Heart left ventricle (tissue), 13 donors: ENCODE measurements around the gene CTNND2.

Experiments used
- POLR2A ChIP-seq, 2 donors: fragments of 450-650 bp; IDR thresholded peaks; one replicate each; pipeline ENCODE4 v1.6.1; 2017; ENCODE audit warnings: antibody characterized with exemption in 2 of 2, mild to moderate bottlenecking in 2 of 2, moderate library complexity in 2 of 2
- TF ChIP-seq, protein P1 (sequence below), 12 donors: fragments of 200-600 bp; sonication (generic) in 4 of 12; IDR thresholded peaks; one replicate each; pipeline versions ENCODE4 v1.5.0 to v1.8.0; 2018 to 2022; ENCODE audit warnings: antibody characterized with exemption in 12 of 12, mild to moderate bottlenecking in 5 of 12
- donor health status: ischemic (EF 13 %, LVEDD 7.1; RV severe dilation, severe dysfunction).
- donor health status: DM: no; HTN: yes; CAD: no.
- donor health status: DM: no; HTN: no; CAD: no.
- donor health status: ischemic (EF 25% LVEDD 6.9; RV normal size, moderate dysfunction).
- donor health status: ischemic (EF 25% LVEDD 5.7; RV mildly dilated, moderate dysfunction).
- donor health status: ischemic (EF 35%, LVEDD 5.7; RV mildly dilated, moderate dysfunction).
- donor health status: nonischemic (EF 11% LVEDD 7.7; RV severe dilation, severe dysfunction).
- donor health status: DM: yes; HTN: yes; CAD: no.
- donor health status: PGD.
- donor health status: ischemic (EF 29% LVEDD 5.4; RV normal size, mild dysfunction).
- donor health status: nonischemic (EF 23%, LVEDD 6.1; RV moderate dilation, normal function).

- TF ChIP-seq, protein P1, sequence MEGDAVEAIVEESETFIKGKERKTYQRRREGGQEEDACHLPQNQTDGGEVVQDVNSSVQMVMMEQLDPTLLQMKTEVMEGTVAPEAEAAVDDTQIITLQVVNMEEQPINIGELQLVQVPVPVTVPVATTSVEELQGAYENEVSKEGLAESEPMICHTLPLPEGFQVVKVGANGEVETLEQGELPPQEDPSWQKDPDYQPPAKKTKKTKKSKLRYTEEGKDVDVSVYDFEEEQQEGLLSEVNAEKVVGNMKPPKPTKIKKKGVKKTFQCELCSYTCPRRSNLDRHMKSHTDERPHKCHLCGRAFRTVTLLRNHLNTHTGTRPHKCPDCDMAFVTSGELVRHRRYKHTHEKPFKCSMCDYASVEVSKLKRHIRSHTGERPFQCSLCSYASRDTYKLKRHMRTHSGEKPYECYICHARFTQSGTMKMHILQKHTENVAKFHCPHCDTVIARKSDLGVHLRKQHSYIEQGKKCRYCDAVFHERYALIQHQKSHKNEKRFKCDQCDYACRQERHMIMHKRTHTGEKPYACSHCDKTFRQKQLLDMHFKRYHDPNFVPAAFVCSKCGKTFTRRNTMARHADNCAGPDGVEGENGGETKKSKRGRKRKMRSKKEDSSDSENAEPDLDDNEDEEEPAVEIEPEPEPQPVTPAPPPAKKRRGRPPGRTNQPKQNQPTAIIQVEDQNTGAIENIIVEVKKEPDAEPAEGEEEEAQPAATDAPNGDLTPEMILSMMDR (IDR thresholded peaks at IDR 0.05): no peak
- no peak for TF ChIP-seq POLR2A (IDR thresholded peaks at IDR 0.05)
These were observed 94.8 kb downstream of the CTNND2 start for GRCh38 chr5:11809407-11809806.
